GM12874 (cell line): ENCODE measurements around the gene TRIM14.

Experiments
- CTCF ChIP-seq: IDR thresholded peaks from 2 replicates; pipeline ENCODE4 v1.5.1; 2011; ENCODE audit warnings: low read depth, mild to moderate bottlenecking, control low read depth, low read length, moderate library complexity; ENCODE audit not compliant: insufficient read depth

TRIM14 gene

GRCh38 chr9:98092613-98092931 lies 26.4 kb downstream of the TRIM14 start:
- no peak for TF ChIP-seq CTCF

GRCh38 chr9:98091735-98092612 lies 27.0 kb downstream of the TRIM14 start:
- TF ChIP-seq CTCF: no peak

- 0 out of 2 replicates have a peak, but pooled peaks have one; percentile 4 for TF ChIP-seq CTCF
Measured at GRCh38 chr9:98090674-98091073, 28.3 kb downstream of the TRIM14 start.

GRCh38 chr9:98087420-98088354 lies 31.3 kb downstream of the TRIM14 start:
- no peak for TF ChIP-seq CTCF

- no peak for TF ChIP-seq CTCF
Measured at GRCh38 chr9:98086461-98086860, 32.6 kb downstream of the TRIM14 start.

- TF ChIP-seq CTCF: no peak
Measured at GRCh38 chr9:98085944-98086343, 33.1 kb downstream of the TRIM14 start.

- TF ChIP-seq CTCF: no peak
Measured at GRCh38 chr9:98085058-98085457, 34.0 kb downstream of the TRIM14 start.
